Heart left ventricle (tissue), 16 donors: ENCODE measurements around the gene NEK10. TPM values are rescaled to one million over a fixed set of nuclear protein-coding genes. Genes with fewer than 3 reads are reported as not detected.

ENCODE experiments used
- ATAC-seq, 4 donors: fragments of 200-7000 bp; cut with Tn5 transposase; one replicate each; pipeline ENCODE4 v1.9.1; 2020 to 2022; ENCODE audit warnings: moderate library complexity in 4 of 4, mild to moderate bottlenecking in 3 of 4, moderate number of reproducible peaks in 1 of 4
- DNase-seq, 5 donors: peaks; one replicate each; pipeline ENCODE4 v3.0.0-alpha.2; 2020
- H3K27ac ChIP-seq, 12 donors: fragments of 200-600 bp; sonication (generic) in 4 of 12; one replicate each; pipeline versions ENCODE4 v1.5.0 to v1.8.0; 2016 to 2022; ENCODE audit warnings: mild to moderate bottlenecking in 2 of 12
- H3K27me3 ChIP-seq, 9 donors: fragments of 200-600 bp; sonication (generic) in 2 of 9; one replicate each; pipeline versions ENCODE4 v1.5.1 to v1.8.0; 2016 to 2022; ENCODE audit warnings: mild to moderate bottlenecking in 3 of 9
- H3K36me3 ChIP-seq, 9 donors: fragments of 200-600 bp; sonication (generic) in 2 of 9; one replicate each; pipeline versions ENCODE4 v1.5.0 to v1.8.0; 2018 to 2022; ENCODE audit warnings: mild to moderate bottlenecking in 2 of 9
- H3K4me1 ChIP-seq, 12 donors: fragments of 200-600 bp; sonication (generic) in 4 of 12; one replicate each; pipeline versions ENCODE4 v1.5.0 to v1.8.0; 2016 to 2022; ENCODE audit warnings: mild to moderate bottlenecking in 3 of 12
- H3K4me3 ChIP-seq, 12 donors: fragments of 200-600 bp; sonication (generic) in 4 of 12; one replicate each; pipeline versions ENCODE4 v1.5.0 to v1.8.0; 2017 to 2022; ENCODE audit warnings: mild to moderate bottlenecking in 9 of 12, moderate library complexity in 4 of 12
- H3K9me3 ChIP-seq, 12 donors: fragments of 200-600 bp; sonication (generic) in 4 of 12; one replicate each; pipeline versions ENCODE4 v1.5.0 to v1.8.0; 2016 to 2022; ENCODE audit warnings: mild to moderate bottlenecking in 1 of 12
- CTCF ChIP-seq, 12 donors: fragments of 200-600 bp; sonication (generic) in 4 of 12; IDR thresholded peaks; one replicate each; pipeline versions ENCODE4 v1.5.0 to v1.8.0; 2018 to 2022; ENCODE audit warnings: antibody characterized with exemption in 12 of 12, mild to moderate bottlenecking in 5 of 12
- POLR2A ChIP-seq, 2 donors: fragments of 450-650 bp; IDR thresholded peaks; one replicate each; pipeline ENCODE4 v1.6.1; 2017; ENCODE audit warnings: antibody characterized with exemption in 2 of 2, mild to moderate bottlenecking in 2 of 2, moderate library complexity in 2 of 2
- WGBS, 4 donors: extraction: QIAGEN DNeasy Blood & Tissue Kit in 2 of 4; methylation state at CpG; one replicate each; pipeline versions ENCODE4 v1.1.5 to v1.1.7; 2013 to 2018; 5-methylcytosine and 5-hydroxymethylcytosine counted together
- intact Hi-C, 10 donors: fragments of 100-400 bp; cut with DNase I; formaldehyde crosslinking; loops; one replicate each; pipeline versions ENCODE4 v1.11.1 to v1.14.2; 2022
- polyA plus RNA-seq, 2 donors: library from polyadenylated mRNA; stranded (reverse); fragments of 200-250 nt; gene quantifications; one replicate each; pipeline ENCODE4 v1.2.3, GENCODE V29; 2013
- total RNA-seq, 9 donors: library from RNA; depleted of rRNA in 2 of 9; stranded (reverse); fragments of >200 nt in 2 of 9; fragmentation: NEBNext Ultra II Directional in 3 of 9; extraction: Animal tissue kit (Norgen Biotek cat#: 25700) in 3 of 9; gene quantifications; one replicate each; pipeline versions ENCODE4 v1.1.0 to v1.2.4, GENCODE V29; 2016 to 2023
- donor health status: ischemic (EF 13 %, LVEDD 7.1; RV severe dilation, severe dysfunction).
- donor health status: healthy with polysubstance abuse.
- donor health status: DM: no; HTN: yes; CAD: no.
- donor health status: DM: no; HTN: no; CAD: no.
- donor health status: ischemic (EF 25% LVEDD 6.9; RV normal size, moderate dysfunction).
- donor health status: ischemic (EF 25% LVEDD 5.7; RV mildly dilated, moderate dysfunction).
- donor health status: healthy.
- donor health status: DM: yes; HTN: yes; CAD: no.
- donor health status: ischemic (EF 35%, LVEDD 5.7; RV mildly dilated, moderate dysfunction).
- donor health status: nonischemic (EF 11% LVEDD 7.7; RV severe dilation, severe dysfunction).
- donor health status: DM: yes; HTN: yes; CAD: no.
- donor health status: PGD.
- donor health status: ischemic (EF 29% LVEDD 5.4; RV normal size, mild dysfunction).
- donor health status: nonischemic (EF 23%, LVEDD 6.1; RV moderate dilation, normal function).

NEK10 gene
- total and polyA plus RNA-seq, 11 donors, result 0.72 to 22.5 (median 7.1) TPM

- TF ChIP-seq POLR2A (IDR thresholded peaks at IDR 0.05) (no peak), CTCF (IDR thresholded peaks at IDR 0.05) (no peak)
- no peak overlapping the region for H3K27ac ChIP-seq
- DNase-seq (no peak), ATAC-seq (no peak)
- peaks cover 0 to 80% (median 46%) of the 10 kb centered on the region in 9 donors for H3K36me3 ChIP-seq
- 95 to 99% (median 98%) methylated on average over 1 of the region's 1 CpG for WGBS, 4 donors
- no peaks in the 10 kb centered on the region for H3K27me3 ChIP-seq
- no peak overlapping the region for H3K4me3 ChIP-seq
- no peaks in the 10 kb centered on the region for H3K4me1 ChIP-seq
- H3K9me3 ChIP-seq, result no peaks in the 10 kb centered on the region
- intact Hi-C loops, result no loop called here
Measured at GRCh38 chr3:27391796-27392195, 22.6 kb upstream of the NEK10 start.

- no peak overlapping the region for H3K27ac ChIP-seq
- no peaks in the 10 kb centered on the region for H3K4me1 ChIP-seq
- intact Hi-C loops, result no loop called here
- no peaks in the 10 kb centered on the region for H3K9me3 ChIP-seq
- peaks cover 0 to 81% (median 39%) of the 10 kb centered on the region in 9 donors for H3K36me3 ChIP-seq
- H3K4me3 ChIP-seq, result no peak overlapping the region
- H3K27me3 ChIP-seq, result no peaks in the 10 kb centered on the region
- WGBS, 4 donors, result 94 to 100% (median 98%) methylated on average over 1 of the region's 1 CpG
- DNase-seq (no peak), ATAC-seq (no peak)
- TF ChIP-seq POLR2A (IDR thresholded peaks at IDR 0.05) (no peak), CTCF (IDR thresholded peaks at IDR 0.05) (no peak)
Measured at GRCh38 chr3:27387625-27388024, 18.4 kb upstream of the NEK10 start.

- no peak overlapping the region for H3K4me3 ChIP-seq
- no peak for ATAC-seq
- DNase-seq, result no peak
- TF ChIP-seq POLR2A (IDR thresholded peaks at IDR 0.05), result no peak
- no peak for TF ChIP-seq CTCF (IDR thresholded peaks at IDR 0.05)
- no peaks in the 10 kb centered on the region for H3K4me1 ChIP-seq
- H3K27ac ChIP-seq, result no peak overlapping the region
- no peaks in the 10 kb centered on the region for H3K27me3 ChIP-seq
- intact Hi-C loops, result no loop called here
- no peaks in the 10 kb centered on the region for H3K9me3 ChIP-seq
- peaks cover 0 to 84% (median 31%) of the 10 kb centered on the region in 9 donors for H3K36me3 ChIP-seq
Measured at GRCh38 chr3:27385504-27385903, 16.3 kb upstream of the NEK10 start.

- no peak for DNase-seq
- Histone ChIP-seq H3K27me3 (no peaks in the 10 kb centered on the region), H3K9me3 (no peaks in the 10 kb centered on the region), H3K36me3 (peaks cover 0 to 77% (median 20%) of the 10 kb centered on the region in 9 donors), H3K27ac (no peak overlapping the region), H3K4me3 (no peak overlapping the region), H3K4me1 (no peaks in the 10 kb centered on the region)
- intact Hi-C loops, result no loop called here
- TF ChIP-seq POLR2A (IDR thresholded peaks at IDR 0.05) (no peak), CTCF (IDR thresholded peaks at IDR 0.05) (no peak)
- ATAC-seq, result no peak
- WGBS, 4 donors, result 96 to 100% (median 99%) methylated on average over 1 of the region's 1 CpG
Measured at GRCh38 chr3:27384191-27384590, 15.0 kb upstream of the NEK10 start.
